ENCODE data around the gene GTF3C4. TPM values are rescaled to one million over a fixed set of nuclear protein-coding genes. Genes with fewer than 3 reads are reported as not detected.
"Not testable (repeated sequence)": the region's sequence is repeated elsewhere in the genome, so short reads cannot be mapped to it uniquely, and the experiment has no call there.

The GTF3C4 gene
- total RNA-seq, 2 donors from 2014 or later, result 14.4 to 18.8 TPM

- H3K27ac Mint-ChIP-seq, result no peak overlapping the region
- peaks cover 3 to 5% of the 10 kb centered on the region in 2 donors for H3K4me1 Mint-ChIP-seq (ENCODE audit: low read depth in 2 of 2)
- ATAC-seq (no peak), DNase-seq (ENCODE audit: low spot score) (no peak)
- peaks cover 38% of the 10 kb centered on the region for H3K36me3 Mint-ChIP-seq
- H3K9me3 Mint-ChIP-seq, result peaks cover 4% of the 10 kb centered on the region
- no peak overlapping the region for H3K4me3 Mint-ChIP-seq
- peaks cover 6 to 9% of the 10 kb centered on the region in 2 donors for H3K27me3 Mint-ChIP-seq
These were observed 27.0 kb downstream of the GTF3C4 start for GRCh38 chr9:132697230-132697629.

DNA sequence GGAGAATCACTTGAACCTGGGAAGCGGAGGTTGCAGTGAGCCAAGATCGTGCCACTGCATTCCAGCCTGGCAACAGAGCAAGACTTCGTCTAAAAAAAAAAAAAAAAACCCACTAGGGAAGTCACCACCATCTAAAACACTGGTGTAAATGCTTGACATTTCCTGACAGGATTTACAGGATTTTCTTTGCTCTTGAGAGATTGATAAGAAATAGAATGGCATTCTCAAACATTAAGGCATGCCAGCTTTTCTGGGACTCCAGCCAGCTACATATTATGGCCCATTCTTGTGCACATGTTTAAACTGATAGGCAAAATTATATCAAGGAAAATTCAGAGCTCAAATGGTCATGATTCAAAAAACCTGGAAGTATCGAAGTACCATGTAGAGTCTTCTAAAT, 28.7 kb downstream of the GTF3C4 start:
- no peak for ATAC-seq
- Mint-ChIP-seq H3K27me3 (peaks cover 9 to 16% of the 10 kb centered on the region in 2 donors), H3K9me3 (peaks cover 4% of the 10 kb centered on the region), H3K27ac (no peak overlapping the region), H3K4me1 (ENCODE audit: low read depth in 2 of 2) (peaks cover 3 to 5% of the 10 kb centered on the region in 2 donors), H3K4me3 (no peak overlapping the region), H3K36me3 (peaks cover 32% of the 10 kb centered on the region)
- no peak for DNase-seq (ENCODE audit: low spot score)

DNA sequence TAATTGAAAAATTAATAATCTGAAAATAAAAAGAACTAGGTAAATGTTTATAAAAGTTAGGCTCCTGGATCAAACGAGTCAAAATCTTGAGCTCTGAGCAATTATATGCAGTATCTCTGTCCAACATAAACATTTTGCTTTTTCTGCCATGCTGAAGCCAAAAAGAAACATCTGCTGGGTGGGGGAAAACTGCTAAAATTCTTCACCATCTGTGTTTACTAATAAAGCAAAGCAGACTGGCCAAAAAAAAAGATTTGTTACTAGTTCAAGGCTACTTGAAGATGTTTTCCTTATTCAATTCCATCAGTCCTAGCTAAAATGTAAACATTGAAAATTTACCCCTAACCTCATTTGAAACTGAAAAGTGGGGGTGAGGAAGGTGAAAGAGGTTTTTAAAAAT, 29.7 kb downstream of the GTF3C4 start:
- H3K4me3 Mint-ChIP-seq, result no peak overlapping the region
- peaks cover 4% of the 10 kb centered on the region for H3K9me3 Mint-ChIP-seq
- peaks cover 14 to 16% of the 10 kb centered on the region in 2 donors for H3K27me3 Mint-ChIP-seq
- DNase-seq (ENCODE audit: low spot score) (no peak), ATAC-seq (no peak)
- H3K4me1 Mint-ChIP-seq (ENCODE audit: low read depth in 2 of 2), result no peaks in the 10 kb centered on the region
- no peak overlapping the region for H3K27ac Mint-ChIP-seq
- H3K36me3 Mint-ChIP-seq, result peaks cover 28% of the 10 kb centered on the region

- no peak for DNase-seq (ENCODE audit: low spot score)
- H3K36me3 Mint-ChIP-seq, result peaks cover 13% of the 10 kb centered on the region
- peaks cover 16 to 24% of the 10 kb centered on the region in 2 donors for H3K27me3 Mint-ChIP-seq
- H3K9me3 Mint-ChIP-seq, result no peaks in the 10 kb centered on the region
- no peaks in the 10 kb centered on the region for H3K4me1 Mint-ChIP-seq (ENCODE audit: low read depth in 2 of 2)
- no peak for ATAC-seq
- no peak overlapping the region for H3K27ac Mint-ChIP-seq
- no peak overlapping the region for H3K4me3 Mint-ChIP-seq
These were observed 32.0 kb downstream of the GTF3C4 start for GRCh38 chr9:132702254-132702653.

DNA sequence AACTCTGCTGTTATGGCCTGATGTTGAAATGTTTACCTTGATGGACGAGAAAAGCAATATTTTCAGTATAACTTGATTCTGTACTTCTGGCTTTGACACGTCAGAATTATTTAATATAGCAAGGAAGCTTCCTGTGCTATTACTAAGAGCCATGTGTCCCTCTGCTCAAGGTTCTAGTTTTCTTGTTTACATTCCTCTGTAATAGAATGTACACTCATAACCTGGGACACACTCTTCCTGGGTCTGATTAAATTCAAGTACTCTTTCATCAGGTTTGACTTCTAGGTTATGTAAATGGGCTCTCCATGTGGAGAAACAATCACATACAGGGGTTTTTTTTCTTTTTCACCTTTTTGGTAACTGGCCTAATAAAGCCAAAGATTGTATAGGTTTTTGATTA, 33.1 kb downstream of the GTF3C4 start:
- ATAC-seq (no peak), DNase-seq (ENCODE audit: low spot score) (no peak)
- Mint-ChIP-seq H3K36me3 (peaks cover 5% of the 10 kb centered on the region), H3K27me3 (peaks cover 14 to 20% of the 10 kb centered on the region in 2 donors), H3K4me3 (no peak overlapping the region), H3K9me3 (no peaks in the 10 kb centered on the region), H3K27ac (no peak overlapping the region), H3K4me1 (ENCODE audit: low read depth in 2 of 2) (no peaks in the 10 kb centered on the region)

GRCh38 chr9:132708239-132708638, 38.0 kb downstream of the GTF3C4 start:
- Mint-ChIP-seq H3K27me3 (peaks cover 17 to 25% of the 10 kb centered on the region in 2 donors), H3K27ac (no peak overlapping the region), H3K9me3 (no peaks in the 10 kb centered on the region), H3K4me1 (ENCODE audit: low read depth in 2 of 2) (no peaks in the 10 kb centered on the region), H3K4me3 (no peak overlapping the region), H3K36me3 (no peaks in the 10 kb centered on the region)
- DNase-seq (ENCODE audit: low spot score) (no peak), ATAC-seq (no peak)

DNA sequence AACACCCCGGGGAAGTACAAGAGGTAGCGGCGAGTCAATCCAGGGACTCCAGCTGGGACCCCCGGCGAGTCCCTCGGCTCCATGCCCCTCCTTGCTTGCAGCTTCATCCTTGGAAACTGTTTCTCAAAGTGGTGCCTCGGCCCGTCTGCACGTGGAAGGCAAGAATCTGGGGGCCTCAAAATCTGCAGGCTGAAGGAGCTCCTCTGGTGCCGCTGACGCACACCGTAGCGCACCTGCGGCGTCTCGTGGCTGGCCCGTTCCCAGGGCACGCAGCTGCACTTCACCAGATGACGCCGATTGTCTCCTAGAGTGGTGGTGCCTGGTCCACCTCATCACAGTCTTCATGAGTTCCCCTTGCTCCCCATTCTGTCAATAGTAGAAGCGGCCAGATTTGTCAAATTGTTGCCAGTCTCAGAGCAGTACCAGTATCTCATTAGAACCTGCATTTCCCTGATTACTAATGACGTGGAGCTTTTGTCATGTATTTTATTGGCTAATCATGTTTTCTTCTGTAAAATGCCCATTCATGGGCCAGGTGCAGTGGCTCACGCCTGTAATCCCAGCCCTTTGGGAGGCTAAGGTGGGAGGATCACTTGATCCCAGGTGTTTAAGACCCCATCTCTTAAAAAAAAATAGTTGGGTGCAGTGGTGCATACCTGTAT, 38.6 kb downstream of the GTF3C4 start:
- DNase-seq (ENCODE audit: low spot score), result no peak

DNA sequence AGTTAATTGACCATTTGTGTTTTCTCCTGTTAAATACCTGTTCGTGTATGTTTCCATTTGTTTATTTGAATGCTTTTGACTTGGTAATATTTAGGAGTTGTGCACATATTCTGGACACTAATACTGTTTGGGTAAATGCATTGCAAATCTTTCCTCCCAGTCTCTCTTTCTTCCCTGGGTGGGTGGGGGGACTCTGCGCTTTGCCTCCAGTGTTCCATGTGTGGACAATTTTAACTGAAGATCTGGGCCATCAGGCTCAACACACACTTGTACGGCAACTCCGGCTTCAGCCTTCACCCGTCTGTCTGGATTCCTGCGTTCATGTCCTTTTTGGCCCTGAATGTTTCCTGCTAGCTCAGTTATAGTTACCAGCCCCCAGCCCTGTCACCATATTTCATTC, 40.1 kb downstream of the GTF3C4 start:
- DNase-seq (ENCODE audit: low spot score), result no peak
- H3K4me1 Mint-ChIP-seq (ENCODE audit: low read depth in 2 of 2), result no peaks in the 10 kb centered on the region

More for the DNA sequence above, 38.6 kb downstream of the GTF3C4 start:
- no peak overlapping the region for H3K4me3 Mint-ChIP-seq
- no peak for ATAC-seq
- H3K9me3 Mint-ChIP-seq, result no peaks in the 10 kb centered on the region
- no peak overlapping the region for H3K27ac Mint-ChIP-seq
- peaks cover 20 to 27% of the 10 kb centered on the region in 2 donors for H3K27me3 Mint-ChIP-seq
- no peaks in the 10 kb centered on the region for H3K4me1 Mint-ChIP-seq (ENCODE audit: low read depth in 2 of 2)
- no peaks in the 10 kb centered on the region for H3K36me3 Mint-ChIP-seq

DNA sequence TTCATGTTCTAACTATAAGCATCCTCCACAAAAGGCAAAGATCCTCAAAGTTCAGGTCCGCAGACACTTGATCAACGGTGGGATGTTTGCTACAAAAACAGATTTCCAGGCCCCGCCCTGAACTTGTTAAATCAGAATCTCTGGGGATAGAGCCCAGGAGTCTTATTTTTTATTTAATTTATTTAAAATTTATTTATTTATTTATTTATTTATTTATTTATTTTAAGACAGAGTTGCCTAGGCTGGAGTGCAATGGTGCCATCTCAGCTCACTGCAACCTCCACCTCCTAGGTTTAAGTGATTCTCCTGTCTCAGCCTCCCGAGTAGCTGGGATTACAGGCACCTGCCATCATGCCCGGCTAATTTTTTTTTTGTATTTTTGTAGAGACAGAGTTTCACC, 40.9 kb downstream of the GTF3C4 start:
- H3K36me3 Mint-ChIP-seq; H3K4me1 Mint-ChIP-seq (ENCODE audit: low read depth in 2 of 2); H3K4me3 Mint-ChIP-seq; H3K27ac Mint-ChIP-seq; DNase-seq (ENCODE audit: low spot score); H3K9me3 Mint-ChIP-seq; ATAC-seq: not testable (repeated sequence)
- peaks cover 14 to 27% of the 10 kb centered on the region in 2 donors for H3K27me3 Mint-ChIP-seq

More for the DNA sequence above, 40.1 kb downstream of the GTF3C4 start:
- no peaks in the 10 kb centered on the region for H3K36me3 Mint-ChIP-seq
- ATAC-seq, result no peak
- no peak overlapping the region for H3K4me3 Mint-ChIP-seq
- H3K9me3 Mint-ChIP-seq, result no peaks in the 10 kb centered on the region
- peaks cover 14 to 27% of the 10 kb centered on the region in 2 donors for H3K27me3 Mint-ChIP-seq
- H3K27ac Mint-ChIP-seq, result no peak overlapping the region

- ATAC-seq, result no peak
- Mint-ChIP-seq H3K4me1 (ENCODE audit: low read depth in 2 of 2) (no peaks in the 10 kb centered on the region), H3K4me3 (no peak overlapping the region), H3K9me3 (no peaks in the 10 kb centered on the region), H3K27ac (no peak overlapping the region), H3K27me3 (peaks cover 11 to 22% of the 10 kb centered on the region in 2 donors), H3K36me3 (no peaks in the 10 kb centered on the region)
- no peak for DNase-seq (ENCODE audit: low spot score)
These were observed 41.6 kb downstream of the GTF3C4 start for GRCh38 chr9:132711846-132712245.

DNA sequence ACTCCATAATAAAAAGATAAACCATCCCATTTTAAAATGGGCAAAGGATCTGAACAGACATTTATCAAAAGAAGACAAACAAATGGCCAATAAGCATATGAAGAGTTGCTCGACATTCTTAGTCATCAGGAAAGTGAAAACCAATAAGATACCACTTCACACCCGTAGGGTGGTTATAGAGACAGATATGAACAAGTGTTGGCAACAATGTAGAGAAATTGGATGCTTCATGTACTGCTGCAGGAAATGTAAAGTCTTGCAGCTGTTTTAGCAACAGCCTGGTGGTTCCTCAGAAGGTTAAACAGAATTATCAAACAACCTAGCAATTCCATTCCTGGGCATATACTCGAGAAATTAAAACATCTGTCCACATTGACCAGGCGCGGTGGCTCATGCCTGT, 42.5 kb downstream of the GTF3C4 start:
- peak in 1 of 2 donors; percentile 66 for ATAC-seq
- Mint-ChIP-seq H3K36me3 (no peaks in the 10 kb centered on the region), H3K4me3 (no peak overlapping the region), H3K27ac (no peak overlapping the region), H3K27me3 (peaks cover 16 to 30% of the 10 kb centered on the region in 2 donors), H3K4me1 (ENCODE audit: low read depth in 2 of 2) (no peaks in the 10 kb centered on the region), H3K9me3 (no peaks in the 10 kb centered on the region)
- no peak for DNase-seq (ENCODE audit: low spot score)

DNA sequence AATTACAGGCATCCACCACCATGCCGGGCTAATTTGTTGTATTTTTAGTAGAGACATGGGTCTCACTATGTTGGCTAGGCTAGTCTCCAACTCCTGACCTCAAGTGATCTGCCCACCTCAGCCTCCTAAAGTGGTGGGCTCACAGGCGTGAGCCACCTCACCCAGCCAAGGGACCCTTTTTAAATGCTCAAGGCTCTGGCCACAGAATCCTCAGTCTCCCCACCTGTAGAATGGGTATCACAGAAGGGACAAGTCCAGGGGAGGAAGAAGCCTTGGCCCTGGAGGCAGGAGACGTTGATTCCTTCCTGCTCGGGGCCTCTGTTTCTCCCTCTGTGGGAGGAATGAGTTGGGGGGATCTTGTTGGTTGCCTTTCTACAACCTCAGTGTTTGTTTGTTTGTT, 45.7 kb downstream of the GTF3C4 start:
- H3K27ac Mint-ChIP-seq, result no peak overlapping the region
- H3K4me1 Mint-ChIP-seq (ENCODE audit: low read depth in 2 of 2), result no peaks in the 10 kb centered on the region
- no peak for ATAC-seq
- H3K4me3 Mint-ChIP-seq, result no peak overlapping the region
- no peaks in the 10 kb centered on the region for H3K36me3 Mint-ChIP-seq
- H3K27me3 Mint-ChIP-seq, result peaks cover 24 to 33% of the 10 kb centered on the region in 2 donors
- H3K9me3 Mint-ChIP-seq, result no peaks in the 10 kb centered on the region
- no peak for DNase-seq (ENCODE audit: low spot score)

- H3K4me3 Mint-ChIP-seq, result no peak overlapping the region
- H3K27ac Mint-ChIP-seq, result no peak overlapping the region
- peak in 1 of 2 donors; percentile 31 for ATAC-seq
- DNase-seq (ENCODE audit: low spot score), result no peak
- no peaks in the 10 kb centered on the region for H3K9me3 Mint-ChIP-seq
- H3K27me3 Mint-ChIP-seq, result peaks cover 24 to 33% of the 10 kb centered on the region in 2 donors
- no peaks in the 10 kb centered on the region for H3K36me3 Mint-ChIP-seq
- H3K4me1 Mint-ChIP-seq (ENCODE audit: low read depth in 2 of 2), result no peaks in the 10 kb centered on the region
These were observed 47.2 kb downstream of the GTF3C4 start for GRCh38 chr9:132717326-132717945.

DNA sequence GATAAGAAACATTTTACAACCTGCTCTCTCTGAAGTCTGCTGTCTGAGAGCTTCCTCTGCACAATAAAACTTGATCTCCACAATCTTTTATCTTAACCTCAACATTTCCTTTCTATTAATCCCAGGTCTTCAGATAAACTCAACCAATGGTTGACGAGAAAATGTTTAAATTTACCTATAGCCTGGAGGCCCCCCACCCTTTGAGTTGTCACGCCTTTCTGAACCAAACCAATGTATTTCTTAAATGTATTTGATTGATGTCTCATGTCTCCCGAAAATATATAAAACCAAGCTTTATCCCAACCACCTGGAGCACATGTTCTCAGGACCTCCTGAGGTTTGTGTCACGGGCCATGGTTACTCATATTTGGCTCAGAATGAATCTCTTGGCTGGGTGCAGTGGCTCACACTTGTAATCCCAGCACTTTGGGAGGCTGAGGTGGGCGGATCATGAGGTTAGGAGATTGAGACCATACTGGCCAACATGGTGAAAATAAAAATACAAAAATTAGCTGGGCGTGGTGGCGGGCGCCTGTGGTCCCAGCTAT, 48.2 kb downstream of the GTF3C4 start:
- H3K36me3 Mint-ChIP-seq; H3K4me1 Mint-ChIP-seq (ENCODE audit: low read depth in 2 of 2); DNase-seq (ENCODE audit: low spot score); H3K27ac Mint-ChIP-seq; H3K4me3 Mint-ChIP-seq; ATAC-seq; H3K9me3 Mint-ChIP-seq: not testable (repeated sequence)
- H3K27me3 Mint-ChIP-seq, result peaks cover 26 to 36% of the 10 kb centered on the region in 2 donors

Data from natural killer cell treated with Interleukin-12 subunit alpha and Interleukin-12 subunit beta and Interleukin-15 and Interleukin-18, amount 100 ng/mL, for 72 hours (primary cell).